SIG-M5 treated with dmso at 0.1 percent for 504 hours (cell line): ENCODE measurements around the gene GLT6D1.
A peak's percentile ranks its signal among the peaks of the same experiment; 100 is the strongest.
"Not testable (repeated sequence)": the region's sequence is repeated elsewhere in the genome, so short reads cannot be mapped to it uniquely, and the experiment has no call there.

Source experiments
- DNase-seq: peaks from one replicate; lab custom pipeline; 2025; ENCODE audit not compliant: unreplicated experiment; lab: John Stamatoyannopoulos, UW

Gene GLT6D1

DNA sequence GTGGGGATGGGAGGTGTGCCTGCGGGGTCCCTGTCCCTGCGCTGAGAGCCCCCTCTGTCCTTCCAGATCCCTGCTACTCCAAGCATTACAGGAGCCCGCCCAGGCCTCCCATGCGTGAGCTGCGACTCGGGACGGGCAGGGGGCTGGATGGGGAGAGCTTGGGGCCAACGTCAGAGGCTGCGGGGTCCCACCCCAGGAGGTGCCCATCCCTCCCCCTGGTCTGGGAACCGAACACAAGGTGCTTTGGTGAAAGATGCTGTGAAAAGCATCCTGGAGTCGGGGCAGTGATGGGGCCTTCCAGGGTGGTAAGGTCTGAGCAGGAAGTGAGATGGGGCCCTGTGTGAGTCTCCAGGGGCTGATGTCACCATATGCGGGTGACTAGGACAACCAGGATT lies 26.5 kb upstream of the GLT6D1 start:
- DNase-seq, result peak; percentile 13

DNA sequence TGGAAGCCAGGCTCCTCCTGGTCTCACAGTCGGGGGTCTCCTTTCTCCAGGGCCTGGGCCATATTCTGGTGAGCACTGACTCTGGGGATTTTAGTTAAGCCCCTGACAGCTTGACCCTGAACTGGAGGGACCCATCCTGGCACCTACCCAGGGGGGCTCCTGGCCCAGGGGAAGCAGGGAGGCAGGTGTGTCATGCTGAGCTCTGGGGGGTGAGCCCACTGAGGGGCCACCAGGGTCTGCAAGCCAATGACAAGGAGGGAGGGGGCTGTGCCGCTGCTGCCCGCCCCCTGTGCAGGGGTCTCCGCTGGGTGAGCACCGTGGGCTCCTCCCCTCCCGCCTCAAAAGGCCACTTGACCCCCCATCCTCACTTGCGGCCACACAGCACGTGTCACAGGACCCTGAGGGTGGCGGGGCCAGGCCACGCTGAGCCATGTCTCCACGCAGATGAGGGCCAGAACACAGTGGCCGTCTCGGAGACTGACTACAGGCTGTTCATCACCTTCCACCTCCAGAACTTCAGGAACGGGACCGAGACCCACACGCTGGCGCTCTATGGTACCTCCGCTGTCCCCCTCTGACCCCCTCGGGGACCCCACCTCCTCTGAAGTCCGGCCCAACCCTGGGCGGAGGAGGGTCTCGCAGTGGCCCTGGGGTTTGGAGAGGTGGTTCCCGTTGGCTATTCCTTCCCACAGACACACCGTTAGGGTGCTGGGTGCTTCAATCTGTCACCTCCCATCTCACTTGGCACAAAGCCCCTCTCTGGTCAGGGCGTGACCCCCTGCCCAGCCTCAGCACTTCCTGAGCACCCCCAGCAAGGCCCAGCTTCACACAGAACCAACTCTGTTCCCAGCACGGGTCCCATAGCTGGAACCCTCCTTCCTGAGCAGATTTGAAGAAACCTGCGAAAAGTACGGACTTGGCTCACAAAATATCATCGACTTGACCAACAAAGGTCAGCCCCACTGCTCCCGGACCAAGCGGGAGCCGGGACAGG lies 25.8 kb upstream of the GLT6D1 start:
- no peak for DNase-seq

DNA sequence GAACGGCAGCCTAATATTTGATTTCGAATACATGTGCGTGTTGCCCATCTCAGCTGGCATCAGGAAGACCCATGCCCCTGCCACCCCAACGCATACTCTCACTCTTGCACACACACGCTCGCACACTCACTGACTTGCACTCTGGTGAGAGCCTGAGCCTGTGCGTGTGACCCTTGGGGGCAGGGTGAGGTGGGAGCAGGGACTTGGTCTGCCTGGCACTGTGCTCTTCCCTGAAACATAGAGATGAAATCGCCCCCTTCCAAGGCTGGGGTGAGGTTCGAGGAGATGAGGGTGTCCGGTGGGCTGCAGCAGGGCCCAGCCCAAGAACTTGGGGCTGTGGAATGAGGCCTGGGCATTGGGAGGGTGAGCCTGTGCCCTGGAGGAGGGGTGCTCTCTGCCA lies 24.9 kb upstream of the GLT6D1 start:
- DNase-seq, result no peak

DNA sequence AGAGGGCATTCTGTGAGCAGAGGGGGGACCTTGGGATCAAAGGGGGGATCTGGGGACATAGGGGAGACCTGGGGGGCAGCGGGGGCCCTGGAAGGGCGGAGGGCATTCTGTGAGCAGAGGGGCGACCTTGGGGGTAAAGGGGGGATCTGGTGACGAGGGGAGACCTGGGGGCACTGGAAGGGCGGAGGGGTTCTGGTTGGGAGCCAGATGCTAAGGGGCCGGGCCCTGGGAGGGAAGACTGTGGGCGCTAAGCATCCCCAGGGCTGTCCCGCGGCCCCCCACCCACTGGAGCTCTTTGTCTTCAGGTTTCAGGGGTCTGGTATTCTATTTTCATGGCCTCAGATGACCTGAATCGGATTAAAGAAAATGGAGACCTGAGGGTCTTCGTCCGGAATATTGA lies 24.5 kb upstream of the GLT6D1 start:
- no peak for DNase-seq

DNA sequence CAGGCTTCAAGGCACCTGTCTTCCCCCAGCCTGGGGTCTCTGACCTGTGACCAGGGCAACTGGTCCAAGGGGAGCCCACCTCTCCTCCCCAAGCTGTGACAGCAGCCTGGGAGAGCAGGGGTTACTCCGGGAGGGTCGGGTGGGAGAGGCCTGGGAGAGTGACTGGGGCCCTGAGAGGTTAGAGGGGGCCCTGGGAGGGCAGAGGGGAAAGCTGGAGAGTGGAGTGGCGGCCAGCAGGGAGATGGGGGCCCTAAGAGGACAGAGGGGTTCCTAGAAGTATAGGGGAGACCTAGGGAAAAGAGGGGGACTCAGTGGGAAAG lies 24.1 kb upstream of the GLT6D1 start:
- no peak for DNase-seq

DNA sequence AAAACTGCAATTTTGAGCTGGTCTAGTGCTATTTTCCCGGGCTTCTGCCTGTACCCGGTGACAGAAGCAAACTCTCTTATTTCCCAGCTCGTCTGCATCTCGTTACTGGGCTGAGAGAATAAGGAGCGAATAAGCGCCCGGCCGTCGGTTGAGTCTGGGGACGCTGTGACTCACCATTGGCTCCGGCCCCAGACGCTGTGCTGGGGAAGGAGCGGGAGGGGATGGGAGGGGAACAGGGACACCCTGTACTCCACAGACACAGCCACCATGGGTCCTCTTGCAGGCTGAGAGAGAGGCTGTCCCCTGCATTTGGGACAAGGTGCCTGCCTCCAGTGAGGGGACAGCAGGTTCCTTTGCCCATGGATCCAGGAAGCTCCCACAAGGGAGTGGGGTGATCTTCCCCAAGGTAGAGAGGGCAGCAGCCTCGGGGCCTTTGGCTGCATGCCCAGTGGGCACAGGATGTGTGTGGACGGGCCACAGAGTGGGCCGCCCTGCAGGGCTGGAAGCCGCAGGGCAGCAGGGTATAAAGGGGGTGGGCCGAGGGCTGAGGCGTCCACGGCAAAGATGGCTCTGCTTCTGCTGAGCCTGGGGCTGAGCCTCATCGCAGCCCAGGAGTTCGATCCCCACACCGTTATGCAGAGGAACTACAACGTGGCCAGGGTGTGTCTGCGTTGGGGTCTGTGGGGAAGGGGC lies 23.6 kb upstream of the GLT6D1 start, which contains the start of gene LCN9:
TSS of gene LCN9 (plus strand) at position 552 of the 693 bp plus-strand sequence. CDS start at position 565, 13 bp downstream.
- DNase-seq, result no peak

DNA sequence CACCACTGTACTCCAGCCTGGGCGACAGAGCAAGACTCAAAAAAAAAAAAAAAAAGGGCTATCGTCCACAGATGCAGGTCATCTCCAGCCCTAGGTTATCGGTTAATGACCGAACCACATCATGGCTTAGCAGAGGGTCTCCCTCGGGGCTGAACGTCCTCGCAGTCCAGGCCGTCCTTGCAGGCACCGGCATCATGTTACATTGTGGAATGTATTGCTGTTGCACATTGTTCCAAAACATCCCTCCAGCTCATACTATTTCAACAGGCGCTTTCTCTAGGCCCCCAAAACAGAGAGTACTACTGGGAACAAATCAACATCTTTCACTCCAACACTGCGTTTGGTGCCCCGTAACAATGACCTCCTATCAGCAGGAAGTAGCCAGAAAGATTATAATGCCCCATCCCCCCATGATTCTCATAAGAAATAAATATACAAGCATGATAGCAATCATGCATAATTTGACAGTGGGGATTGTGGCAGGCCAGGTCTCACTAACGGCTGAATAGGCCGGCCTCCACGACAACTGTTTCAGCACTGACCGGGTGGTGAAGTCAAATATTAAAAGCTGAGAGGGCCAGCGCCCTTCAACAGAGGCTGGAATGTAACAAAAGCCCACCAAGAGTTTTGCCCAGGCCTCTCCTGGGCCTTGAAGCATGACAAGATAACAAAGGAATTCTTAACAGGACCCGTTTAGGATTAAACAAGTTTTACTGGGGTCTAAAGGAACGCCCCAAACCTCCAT lies 22.6 kb upstream of the GLT6D1 start:
- DNase-seq, result no peak

DNA sequence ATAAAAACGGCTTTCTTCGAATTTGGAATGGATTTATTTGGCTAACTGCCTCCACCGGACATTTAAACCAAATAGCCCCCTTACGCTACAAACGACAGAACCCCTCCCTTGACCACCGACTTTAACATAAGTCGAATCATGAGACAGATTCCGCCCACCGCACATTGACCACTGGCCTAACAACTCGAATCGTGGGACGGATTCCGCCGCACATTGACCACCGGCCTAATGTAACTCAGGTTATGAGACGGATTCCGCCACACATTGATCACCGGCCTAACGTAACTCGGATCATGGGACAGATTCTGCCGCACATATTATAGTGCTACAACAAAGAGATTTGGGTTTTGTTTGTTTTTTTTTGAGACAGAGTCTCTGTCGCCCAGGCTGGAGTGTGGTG lies 21.1 kb upstream of the GLT6D1 start:
- DNase-seq, result no peak

DNA sequence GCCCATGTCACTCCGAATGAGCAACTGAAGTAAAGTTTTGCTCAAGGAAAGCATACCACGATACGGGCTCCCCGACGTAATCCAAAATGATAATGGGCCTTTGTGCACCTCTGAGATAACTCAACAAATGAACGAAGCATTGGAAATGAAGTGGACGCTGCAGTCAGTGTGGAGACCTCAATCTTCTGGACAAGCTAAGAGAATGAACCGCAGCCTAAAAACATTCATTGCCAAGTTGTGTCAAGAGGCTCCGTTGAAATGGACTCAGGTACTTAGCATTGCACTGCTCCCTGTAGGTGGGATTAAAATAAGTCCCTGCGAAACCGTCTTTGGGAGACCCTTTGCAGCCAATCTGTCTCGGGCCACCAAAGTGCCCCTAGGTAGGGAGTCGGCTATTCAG lies 19.9 kb upstream of the GLT6D1 start:
- DNase-seq, result no peak

DNA sequence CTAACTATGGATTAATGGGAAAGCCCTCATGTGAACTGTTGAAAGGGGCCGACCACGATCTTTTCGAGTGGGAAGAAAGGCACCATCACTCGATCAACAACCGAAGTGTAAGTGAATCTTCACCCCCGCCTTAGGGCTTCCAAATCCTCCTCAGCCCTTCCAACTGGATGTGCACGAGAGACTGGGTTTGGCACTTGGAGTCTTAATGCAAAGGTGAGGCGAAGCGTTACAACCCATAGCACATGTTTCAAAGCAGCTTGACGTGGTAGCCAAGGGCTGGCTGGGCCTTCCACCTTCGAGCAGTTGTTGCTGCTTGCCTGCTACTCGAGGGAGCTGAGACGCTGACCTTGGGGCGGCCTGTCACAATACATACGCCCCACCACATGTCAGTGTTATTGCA lies 18.1 kb upstream of the GLT6D1 start:
- DNase-seq, result no peak

DNA sequence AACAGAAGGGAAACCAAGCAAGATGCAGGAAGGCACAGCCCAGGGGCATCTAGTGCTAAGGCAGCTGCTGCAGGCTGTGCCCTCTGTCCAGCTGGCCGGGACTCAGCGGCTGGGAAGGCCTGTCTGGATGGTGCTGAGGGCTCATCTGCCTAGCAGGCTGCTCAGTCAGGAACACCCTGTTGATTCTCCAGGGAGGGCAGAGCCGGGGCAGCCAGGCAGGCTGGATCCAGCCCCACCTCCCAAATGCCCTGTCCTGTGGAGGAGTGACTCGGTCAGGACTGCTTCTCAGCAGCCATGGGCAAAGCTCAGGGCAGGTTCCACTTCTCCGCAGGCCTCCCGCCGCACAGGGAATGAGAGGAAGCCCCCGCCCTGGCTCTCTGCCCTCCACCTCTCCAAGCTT lies 16.0 kb upstream of the GLT6D1 start:
- DNase-seq, result no peak

DNA sequence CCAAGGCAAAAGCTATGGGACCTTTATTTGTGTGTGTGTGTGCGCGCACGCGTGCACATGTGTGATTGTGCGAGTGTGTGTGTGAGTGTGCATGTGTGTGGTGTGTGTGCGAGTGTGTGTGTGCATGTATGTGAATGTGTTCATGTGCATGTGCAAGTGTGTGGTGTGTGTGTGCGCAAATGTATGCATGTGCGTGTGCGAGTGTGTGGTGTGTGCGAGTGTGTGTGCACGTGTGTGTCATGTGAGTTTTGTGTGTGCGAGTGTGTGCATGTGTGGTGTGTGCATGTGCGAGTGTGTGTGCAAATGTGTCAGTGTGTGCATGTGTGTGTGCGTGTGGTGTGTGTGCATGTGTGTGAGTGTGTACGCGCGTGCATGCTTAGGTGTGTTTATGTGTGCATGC lies 11.1 kb upstream of the GLT6D1 start:
- no peak for DNase-seq

DNA sequence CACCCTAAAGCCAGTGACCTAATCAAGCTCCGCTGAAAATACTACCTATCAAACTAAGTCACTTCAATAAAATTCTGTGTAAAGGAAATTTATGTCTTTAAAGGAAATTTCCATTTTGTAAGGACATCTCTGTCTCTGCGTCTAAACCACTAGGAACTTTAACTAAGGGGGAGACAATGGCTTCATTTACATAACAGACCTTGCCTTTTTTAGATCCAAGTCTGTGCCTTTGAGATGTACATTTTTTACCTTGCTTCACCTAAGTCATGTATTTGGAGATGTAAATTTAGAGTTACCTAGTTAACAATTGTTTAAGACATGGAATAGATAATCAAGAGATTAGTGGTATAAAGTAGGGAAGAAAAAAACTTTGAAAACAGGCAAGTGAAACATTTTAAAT lies 10.2 kb upstream of the GLT6D1 start:
- DNase-seq, result no peak

DNA sequence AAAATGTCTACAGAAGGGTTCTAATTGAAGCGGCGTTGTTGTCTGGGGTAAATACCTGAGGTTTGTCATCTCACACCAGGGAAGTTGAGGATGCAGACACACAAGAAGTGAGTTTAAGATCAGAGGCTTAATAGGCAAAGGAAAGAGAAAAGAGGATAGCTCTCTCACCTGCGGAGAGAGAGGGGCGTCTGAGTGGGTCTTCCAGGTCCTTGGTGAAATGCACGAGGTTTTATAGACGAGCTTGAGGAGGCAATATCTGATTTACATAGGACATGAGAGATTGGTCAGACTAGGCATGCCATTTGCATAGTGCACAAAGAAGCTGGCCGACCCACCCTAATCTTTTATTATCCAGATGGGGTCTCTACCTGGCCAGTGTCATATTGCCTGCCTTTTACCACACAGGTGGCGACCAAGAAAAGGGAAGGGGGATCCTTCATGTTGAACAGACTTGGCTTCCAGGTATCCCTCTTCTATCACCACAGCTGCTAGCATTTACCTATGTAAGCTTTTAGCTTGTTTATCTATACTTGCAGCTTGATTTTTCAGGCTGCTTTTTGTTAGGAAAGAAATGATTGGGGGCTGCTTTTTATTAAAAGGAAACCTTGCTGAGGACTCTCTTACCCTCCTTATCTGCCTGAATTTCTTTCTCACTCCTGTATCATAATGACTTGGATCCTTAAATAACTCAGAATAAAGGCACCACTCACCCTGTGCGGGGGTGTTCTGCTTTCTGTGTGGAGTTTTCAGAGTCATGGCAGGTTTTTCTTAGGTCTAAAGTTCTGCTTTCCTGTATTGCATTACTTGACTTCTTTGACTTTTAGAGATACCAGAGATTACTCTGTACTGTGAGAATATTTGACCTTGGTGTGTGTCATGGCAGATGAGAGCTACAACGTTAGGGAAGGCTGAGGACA lies 9.4 kb upstream of the GLT6D1 start:
- no peak for DNase-seq

DNA sequence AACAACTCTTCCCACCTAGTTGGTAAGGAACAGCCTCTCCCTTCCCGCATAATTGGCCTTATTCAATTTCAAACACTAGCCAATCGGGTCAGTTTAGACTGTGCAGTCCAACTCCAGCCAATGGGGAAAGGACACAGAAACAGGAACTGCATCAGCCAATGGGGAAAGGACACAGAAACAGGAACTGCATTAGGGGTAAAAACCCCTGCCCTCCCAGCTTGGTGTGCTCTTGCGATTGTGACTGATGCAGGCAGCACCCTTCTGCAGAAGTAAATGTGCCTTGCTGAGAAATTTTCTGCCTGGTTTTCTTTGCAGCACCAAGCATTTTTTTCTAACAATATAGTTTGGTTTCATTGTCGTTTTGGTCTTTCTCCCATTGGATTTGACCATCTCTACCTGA lies 8.5 kb upstream of the GLT6D1 start:
- no peak for DNase-seq

DNA sequence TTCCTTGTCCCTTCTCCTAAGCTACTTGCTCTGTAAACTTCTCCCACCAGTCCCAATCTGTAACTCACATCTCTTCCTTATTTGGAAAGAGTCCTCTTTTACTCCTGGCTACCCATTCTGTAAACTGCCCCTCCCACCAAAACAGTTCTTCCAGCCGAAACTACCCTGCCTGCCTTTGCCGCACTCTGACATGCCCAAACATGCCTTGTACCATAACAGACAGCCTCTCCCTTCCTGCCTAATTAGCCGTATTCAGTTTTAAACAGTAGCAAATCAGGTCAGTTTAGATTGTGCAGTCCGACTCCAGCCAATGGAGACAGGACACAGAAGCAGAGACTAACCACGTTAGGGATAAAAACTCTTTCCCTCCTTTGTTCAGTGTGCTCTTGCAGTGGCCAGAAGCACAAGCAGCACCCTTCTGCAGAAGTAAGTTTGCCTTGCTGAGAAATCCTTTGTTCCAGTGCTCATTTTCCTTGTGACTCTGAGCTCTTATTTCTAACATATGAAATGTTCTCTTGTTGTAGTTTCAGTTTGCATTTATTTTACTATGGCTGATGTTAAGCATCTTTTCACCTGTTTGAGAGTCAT lies 5.4 kb upstream of the GLT6D1 start:
- DNase-seq, result no peak

DNA sequence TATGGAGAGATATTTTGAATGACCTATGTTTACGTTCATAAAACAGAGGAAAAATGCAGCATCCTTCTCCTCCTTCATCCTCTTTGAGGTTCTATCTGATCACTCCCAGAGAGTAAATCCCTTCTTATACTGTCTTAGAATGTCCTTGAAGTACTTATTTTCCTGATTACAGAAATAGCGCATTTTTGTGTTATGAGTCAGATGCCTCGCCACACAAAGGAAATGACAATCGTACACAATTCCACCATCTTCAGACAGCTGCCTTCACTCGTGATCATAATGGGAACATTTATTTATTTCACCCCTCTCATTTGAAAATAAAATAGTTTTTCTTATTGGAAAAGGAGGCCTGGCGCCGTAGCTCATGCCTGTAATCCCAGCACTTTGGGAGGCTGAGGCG lies 2.4 kb upstream of the GLT6D1 start:
- no peak for DNase-seq

DNA sequence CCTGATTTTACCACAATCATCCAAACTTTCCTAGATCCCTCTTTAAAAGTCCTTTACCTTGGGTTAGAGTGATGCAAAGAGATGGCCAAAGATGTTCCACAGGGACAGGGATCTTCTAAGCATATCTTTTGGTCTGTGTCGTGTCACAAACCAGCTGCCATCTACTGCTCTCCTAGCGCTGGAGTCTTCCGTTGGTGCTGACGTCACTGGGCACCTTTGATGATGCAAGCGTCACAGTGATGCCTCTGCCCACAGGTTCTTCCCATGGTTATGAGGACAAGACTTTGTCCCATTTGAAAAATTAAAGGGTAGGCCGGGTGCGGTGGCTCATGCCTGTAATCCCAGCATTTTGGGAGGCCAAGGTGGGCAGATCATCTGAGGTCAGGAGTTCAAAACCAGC lies 1.7 kb upstream of the GLT6D1 start:
- DNase-seq, result no peak

DNA sequence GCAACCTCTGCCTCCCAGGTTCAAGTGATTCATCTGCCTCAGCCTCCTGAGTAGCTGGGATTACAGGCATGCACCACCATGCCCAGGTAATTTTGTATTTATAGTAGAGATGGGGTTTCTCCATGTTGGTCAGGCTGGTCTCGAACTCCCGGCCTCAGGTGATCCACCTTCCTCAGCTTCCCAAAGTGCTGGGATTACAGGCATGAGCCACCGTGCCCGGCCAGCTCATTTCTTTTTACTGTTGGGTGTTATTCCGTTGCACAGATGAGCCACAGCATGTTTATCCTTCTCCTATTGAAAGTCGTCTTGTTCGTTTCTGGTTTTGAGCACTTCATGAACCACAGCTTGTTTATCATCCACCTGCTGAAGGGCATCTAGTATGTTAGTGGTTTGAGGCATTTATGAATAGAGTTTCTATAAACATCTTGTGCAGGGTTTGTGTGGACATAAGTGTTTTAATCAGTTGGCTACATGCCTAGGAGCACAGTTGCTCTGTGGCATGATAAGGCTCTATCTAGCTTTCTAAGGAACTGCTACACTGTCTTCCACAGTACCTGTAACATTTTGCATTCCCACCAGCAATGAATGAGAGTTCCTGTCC lies 2.3 kb downstream of the GLT6D1 start:
- DNase-seq, result not testable (repeated sequence)

DNA sequence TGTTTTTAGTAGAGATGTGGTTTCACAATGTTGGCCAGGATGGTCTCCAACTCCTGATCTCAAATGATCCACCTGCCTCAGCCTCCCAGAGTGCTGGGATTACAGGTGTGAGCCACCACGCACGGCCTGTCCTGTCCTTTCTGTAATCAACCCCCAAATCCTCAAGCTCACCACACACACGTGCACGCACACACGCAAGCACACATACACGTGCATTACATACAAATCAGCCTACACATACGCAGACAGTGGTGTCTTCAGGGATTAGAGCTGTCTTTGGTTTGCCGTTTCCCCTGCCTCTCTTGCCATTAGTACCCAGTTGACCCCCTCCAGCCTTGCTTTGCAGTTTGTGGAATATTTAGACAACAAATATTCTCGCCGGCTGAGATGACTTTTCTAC lies 6.5 kb downstream of the GLT6D1 start:
- DNase-seq, result no peak
